Spleen (tissue), 7 donors: ENCODE measurements around the gene FOXO3.

Experiments used
- CTCF ChIP-seq, 11 experiments: fragments of 200-600 bp in 7 of 11; fragments of 450-650 bp in 4 of 11; sonication (generic) in 4 of 11; IDR thresholded peaks in 8 of 11; conservative IDR thresholded peaks in 3 of 11; 1 replicate in 7 of 11; 2 replicates in 4 of 11; pipeline versions ENCODE4 v1.4.0 to v1.8.0; 2016 to 2021; ENCODE audit warnings: antibody characterized with exemption in 11 of 11, inconsistent platforms in 4 of 11, mild to moderate bottlenecking in 1 of 11
- POLR2A ChIP-seq, 3 donors: fragments of 450-650 bp; IDR thresholded peaks; one replicate each; pipeline ENCODE4 v1.5.1; 2017; ENCODE audit warnings: antibody characterized with exemption in 3 of 3, mild to moderate bottlenecking in 1 of 3
- POLR2AphosphoS5 ChIP-seq, 3 donors: sonication (generic); formaldehyde crosslinking; IDR thresholded peaks; one replicate each; pipeline ENCODE4 v1.5.1; 2017; ENCODE audit warnings: antibody characterized with exemption in 3 of 3
- donor health status: DM: no; HTN: no; CAD: no; lungs with moderate emphysema.
- donor health status: DM: no; HTN: no; CAD: no.
- donor health status: DM: no; HTN: no; CAD: no.

- TF ChIP-seq POLR2AphosphoS5 (IDR thresholded peaks at IDR 0.05), result no peak
- no peak for TF ChIP-seq POLR2A (IDR thresholded peaks at IDR 0.05)
- TF ChIP-seq CTCF (IDR thresholded peaks at IDR 0.05 in 8 of 11, conservative IDR thresholded peaks at IDR 0.05 in 3 of 11), result no peak
Measured at GRCh38 chr6:108556866-108557493, 3.7 kb upstream of the FOXO3 start.
